B cell (primary cell): ENCODE results near the gene NMUR1. TPM values are rescaled to one million over a fixed set of nuclear protein-coding genes. Genes with fewer than 3 reads are reported as not detected.
"Not testable (repeated sequence)": the region's sequence is repeated elsewhere in the genome, so short reads cannot be mapped to it uniquely, and the experiment has no call there.

Source experiments
- ATAC-seq: fragments of 200-7000 bp; cut with Tn5 transposase; one replicate; pipeline ENCODE4 v1.10.0; 2021; ENCODE audit warnings: low read depth, mild to moderate bottlenecking, moderate number of reproducible peaks, moderate library complexity
- CTCF ChIA-PET: fragments of 350-600 bp; sonication (Branson Sonifier 250); formaldehyde crosslinking; loops from one replicate; lab custom pipeline; 2021; ENCODE audit warnings: antibody characterized with exemption, inconsistent platforms; lab: Charles Lee
- POLR2A ChIA-PET: fragments of 350-600 bp; sonication (Branson Sonifier 250); formaldehyde crosslinking; loops from one replicate; lab custom pipeline; 2021; ENCODE audit warnings: antibody characterized with exemption; lab: Charles Lee
- DNase-seq: peaks from one replicate; pipeline ENCODE4 v3.0.0; 2013
- H2AFZ ChIP-seq: 2 replicates; pipeline ENCODE4 v1.6.1; 2012; ENCODE audit warnings: mild to moderate bottlenecking, low read depth, low read length; ENCODE audit not compliant: insufficient read depth, poor library complexity, severe bottlenecking
- H3K27ac ChIP-seq, 2 donors: 1 replicate in 1 of 2; 2 replicates in 1 of 2; pipeline ENCODE4 v1.5.1; 2012 to 2013; ENCODE audit warnings: low read length in 2 of 2, mild to moderate bottlenecking in 2 of 2, moderate library complexity in 1 of 2
- H3K27me3 ChIP-seq, 4 experiments: fragments of 200-600 bp in 1 of 4; sonication (generic) in 1 of 4; replicated peaks in 1 of 4; 1 replicate in 2 of 4; 2 replicates in 2 of 4; pipeline versions ENCODE4 v1.6.1 to v1.7.0; 2013 to 2016; ENCODE audit warnings: low read length in 3 of 4, mild to moderate bottlenecking in 2 of 4, mixed read lengths in 1 of 4, moderate library complexity in 1 of 4; ENCODE audit not compliant: insufficient read depth in 4 of 4, control insufficient read depth in 3 of 4; ENCODE audit errors: control extremely low read depth in 1 of 4
- H3K36me3 ChIP-seq, 2 experiments: replicated peaks in 1 of 2; 1 replicate in 1 of 2; 2 replicates in 1 of 2; pipeline versions ENCODE4 v1.6.1 to v1.7.1; 2013; ENCODE audit warnings: low read length in 1 of 2; ENCODE audit not compliant: insufficient read depth in 2 of 2, control insufficient read depth in 1 of 2; ENCODE audit errors: control extremely low read depth in 1 of 2, extremely low read depth in 1 of 2
- H3K4me1 ChIP-seq, 2 donors: fragments of 200-600 bp in 1 of 2; sonication (generic) in 1 of 2; 1 replicate in 1 of 2; 2 replicates in 1 of 2; pipeline versions ENCODE4 v1.5.1 to v1.6.1; 2013 to 2017; ENCODE audit warnings: low read length in 2 of 2; ENCODE audit not compliant: control insufficient read depth in 2 of 2, insufficient read depth in 2 of 2
- H3K4me2 ChIP-seq: replicated peaks from 2 replicates; pipeline ENCODE3; 2012; ENCODE audit warnings: mild to moderate bottlenecking, low read depth, low read length; ENCODE audit not compliant: poor library complexity, severe bottlenecking
- H3K4me3 ChIP-seq, 5 experiments: fragments of 200-600 bp in 1 of 5; sonication (generic) in 1 of 5; 1 replicate in 3 of 5; 2 replicates in 2 of 5; pipeline versions ENCODE4 v1.5.1 to v1.7.0; 2011 to 2016; ENCODE audit warnings: low read length in 4 of 5, mild to moderate bottlenecking in 4 of 5, low read depth in 2 of 5, control low read depth in 1 of 5, moderate library complexity in 1 of 5; ENCODE audit not compliant: insufficient read depth in 1 of 5; ENCODE audit errors: control extremely low read depth in 1 of 5, extremely low read depth in 1 of 5
- H3K79me2 ChIP-seq: fragments of 200-600 bp; sonication (generic); one replicate; pipeline ENCODE4 v1.6.0; 2016; ENCODE audit warnings: low read length; ENCODE audit not compliant: control insufficient read depth, insufficient read depth
- H3K9ac ChIP-seq: fragments of 200-600 bp; sonication (generic); 2 replicates; pipeline ENCODE4 v1.6.1; 2017; ENCODE audit warnings: mild to moderate bottlenecking, low read length, moderate library complexity
- H3K9me3 ChIP-seq, 3 donors: one replicate each; pipeline versions ENCODE4 v1.6.1 to v1.7.1; 2013; ENCODE audit warnings: low read length in 2 of 3; ENCODE audit not compliant: control insufficient read depth in 2 of 3, insufficient read depth in 1 of 3; ENCODE audit errors: control extremely low read depth in 1 of 3
- H4K20me1 ChIP-seq: 2 replicates; pipeline ENCODE4 v1.6.0; 2012; ENCODE audit warnings: mild to moderate bottlenecking, low read length; ENCODE audit not compliant: insufficient read depth, control insufficient read depth, poor library complexity, severe bottlenecking
- H3K27ac Mint-ChIP-seq: one replicate; pipeline ENCODE4 v1.8.0; 2021; ENCODE audit warnings: mixed read lengths
- H3K27me3 Mint-ChIP-seq: one replicate; pipeline ENCODE4 v1.8.0; 2021; ENCODE audit warnings: mixed read lengths
- H3K4me1 Mint-ChIP-seq: one replicate; pipeline ENCODE4 v1.8.0; 2021; ENCODE audit warnings: mixed read lengths
- H3K4me3 Mint-ChIP-seq: one replicate; pipeline ENCODE4 v1.8.0; 2021; ENCODE audit warnings: mixed read lengths
- H3K9me3 Mint-ChIP-seq: one replicate; pipeline ENCODE4 v1.8.0; 2022; ENCODE audit warnings: mixed read lengths; ENCODE audit not compliant: insufficient read depth
- EZH2 ChIP-seq: IDR thresholded peaks from 2 replicates; pipeline ENCODE4 v1.6.1; 2012; ENCODE audit warnings: borderline replicate concordance, low read depth, mild to moderate bottlenecking, moderate library complexity, low read length; ENCODE audit not compliant: insufficient read depth, poor library complexity, severe bottlenecking
- WGBS: methylation state at CpG from one replicate; pipeline ENCODE4 v1.1.5; 2013; ENCODE audit warnings: missing lambda C conversion rate; ENCODE audit not compliant: insufficient coverage; 5-methylcytosine and 5-hydroxymethylcytosine counted together
- intact Hi-C: fragments of 100-400 bp; cut with micrococcal nuclease; formaldehyde crosslinking; loops from one replicate; pipeline ENCODE4 v1.10.0; 2022
- polyA plus RNA-seq: library from polyadenylated mRNA; depleted of rRNA; stranded (reverse); fragments of >200 nt; gene quantifications from 2 replicates; pipeline ENCODE4 v1.2.3, GENCODE V29; 2012
- total RNA-seq, 2 donors: library from RNA; stranded (reverse); fragments of 120-200 nt in 1 of 2; gene quantifications; 1 replicate in 1 of 2; 2 replicates in 1 of 2; pipeline versions ENCODE4 v1.2.3 to v1.2.4, GENCODE V29; 2013 to 2022
- TF ChIP-seq, protein P1 (sequence below): fragments of 200-600 bp; IDR thresholded peaks from one replicate; pipeline ENCODE4 v1.8.0; 2022; ENCODE audit warnings: antibody characterized with exemption, mild to moderate bottlenecking

NMUR1 gene
- total and polyA plus RNA-seq, 2 donors (not counting 1 experiment from before 2014, with no cell fraction given), result 0.09 to 0.10 TPM

DNA sequence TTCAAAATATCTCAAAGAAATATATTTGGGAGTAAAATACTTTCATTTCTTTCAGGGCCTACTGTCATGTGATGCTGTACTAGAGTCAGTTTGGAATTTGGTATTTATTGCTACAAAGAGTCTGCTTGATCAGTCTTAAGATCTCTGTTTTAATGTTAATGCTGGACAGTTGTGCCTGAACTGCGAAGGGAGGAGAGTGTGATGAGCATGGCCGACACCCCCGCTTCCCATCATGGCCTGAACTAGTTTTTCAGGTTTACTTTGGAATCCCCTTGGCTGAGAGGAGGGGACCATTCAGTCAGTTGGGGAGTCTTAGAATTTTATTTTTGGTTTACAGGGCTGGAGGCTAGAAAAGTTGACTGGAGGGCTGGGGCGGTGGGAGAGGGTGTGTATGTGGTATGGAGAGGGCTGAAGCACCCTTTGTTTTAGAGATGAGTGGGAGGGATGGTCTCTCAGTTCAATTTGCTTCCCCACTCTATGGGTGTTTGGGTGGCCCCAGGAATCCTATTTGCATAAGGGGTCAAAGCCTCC, 41.5 kb upstream of the NMUR1 start:
- WGBS, result 97% methylated on average over 3 of the region's 4 CpGs
- Histone ChIP-seq H3K9me3 (no peaks in the 10 kb centered on the region), H3K36me3 (no peaks in the 10 kb centered on the region), H3K4me3 (no peak overlapping the region), H3K9ac (no peak overlapping the region), H2AFZ (no peak overlapping the region), H3K27ac (no peak overlapping the region), H4K20me1 (no peaks in the 10 kb centered on the region), H3K4me1 (no peaks in the 10 kb centered on the region), H3K4me2 (no peak overlapping the region), H3K27me3 (no peaks in the 10 kb centered on the region), H3K79me2 (no peaks in the 10 kb centered on the region)
- Mint-ChIP-seq H3K4me1 (no peaks in the 10 kb centered on the region), H3K27me3 (no peaks in the 10 kb centered on the region), H3K9me3 (no peaks in the 10 kb centered on the region), H3K27ac (no peak overlapping the region), H3K4me3 (no peak overlapping the region)
- intact Hi-C loops, result no loop called here
- no peak for ATAC-seq
- DNase-seq, result no peak
- ChIA-PET POLR2A (no interaction called here), CTCF (interaction anchor here (0.7 to 1.3 kb wide), 2 partner anchors 8 to 13 kb away, joined by 3 to 5 read pairs; no protein-coding TSS in a partner anchor)
- TF ChIP-seq EZH2, result no peak
- TF ChIP-seq, protein P1, sequence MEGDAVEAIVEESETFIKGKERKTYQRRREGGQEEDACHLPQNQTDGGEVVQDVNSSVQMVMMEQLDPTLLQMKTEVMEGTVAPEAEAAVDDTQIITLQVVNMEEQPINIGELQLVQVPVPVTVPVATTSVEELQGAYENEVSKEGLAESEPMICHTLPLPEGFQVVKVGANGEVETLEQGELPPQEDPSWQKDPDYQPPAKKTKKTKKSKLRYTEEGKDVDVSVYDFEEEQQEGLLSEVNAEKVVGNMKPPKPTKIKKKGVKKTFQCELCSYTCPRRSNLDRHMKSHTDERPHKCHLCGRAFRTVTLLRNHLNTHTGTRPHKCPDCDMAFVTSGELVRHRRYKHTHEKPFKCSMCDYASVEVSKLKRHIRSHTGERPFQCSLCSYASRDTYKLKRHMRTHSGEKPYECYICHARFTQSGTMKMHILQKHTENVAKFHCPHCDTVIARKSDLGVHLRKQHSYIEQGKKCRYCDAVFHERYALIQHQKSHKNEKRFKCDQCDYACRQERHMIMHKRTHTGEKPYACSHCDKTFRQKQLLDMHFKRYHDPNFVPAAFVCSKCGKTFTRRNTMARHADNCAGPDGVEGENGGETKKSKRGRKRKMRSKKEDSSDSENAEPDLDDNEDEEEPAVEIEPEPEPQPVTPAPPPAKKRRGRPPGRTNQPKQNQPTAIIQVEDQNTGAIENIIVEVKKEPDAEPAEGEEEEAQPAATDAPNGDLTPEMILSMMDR, result no peak

DNA sequence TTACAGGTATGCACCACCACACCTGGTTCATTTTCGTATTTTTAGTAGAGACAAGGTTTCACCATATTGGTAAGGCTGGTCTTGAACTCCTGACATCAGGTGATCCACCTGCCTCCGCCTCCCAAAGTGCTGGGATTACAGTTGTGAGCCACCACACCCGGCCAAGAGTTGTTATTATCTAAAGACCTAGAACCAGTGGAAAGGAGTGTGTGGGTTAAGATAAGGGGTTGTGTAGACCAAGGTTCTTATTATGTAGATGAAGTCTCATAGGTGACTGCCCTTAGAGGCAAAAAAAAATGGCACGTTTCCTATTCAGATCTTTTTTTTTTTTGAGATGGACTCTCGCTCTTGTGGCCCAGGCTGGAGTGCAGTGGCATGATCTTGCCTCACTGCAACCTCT, 40.7 kb upstream of the NMUR1 start:
- H2AFZ ChIP-seq, POLR2A ChIA-PET, H3K4me3 ChIP-seq, intact Hi-C loops, H3K4me3 Mint-ChIP-seq, ATAC-seq, H3K9me3 ChIP-seq, H3K9me3 Mint-ChIP-seq, H3K4me1 ChIP-seq, H3K27ac ChIP-seq, H3K36me3 ChIP-seq, H3K4me2 ChIP-seq, H3K9ac ChIP-seq, H3K79me2 ChIP-seq, H3K4me1 Mint-ChIP-seq, H4K20me1 ChIP-seq, H3K27me3 Mint-ChIP-seq, H3K27me3 ChIP-seq, DNase-seq, H3K27ac Mint-ChIP-seq: not testable (repeated sequence)
- WGBS, result 92% methylated on average over 4 of the region's 5 CpGs
- CTCF ChIA-PET, result interaction anchor here (1.3 kb wide), 1 partner anchor 12 kb away, joined by 5 read pairs; no protein-coding TSS in a partner anchor
